Osteocyte (in vitro differentiated cells): ENCODE measurements around the gene OLR1. TPM values are rescaled to one million over a fixed set of nuclear protein-coding genes. Genes with fewer than 3 reads are reported as not detected.

ENCODE experiments used
- DNase-seq: peaks from one replicate; pipeline ENCODE4 v3.0.0; 2021; ENCODE audit warnings: mixed read lengths; ENCODE audit not compliant: unreplicated experiment; ENCODE audit errors: extremely low spot score
- H3K27ac Mint-ChIP-seq: one replicate; pipeline ENCODE4 v1.8.0; 2021; ENCODE audit warnings: mild to moderate bottlenecking, mixed read lengths; ENCODE audit not compliant: unreplicated experiment
- H3K27me3 Mint-ChIP-seq: one replicate; pipeline ENCODE4 v1.8.0; 2021; ENCODE audit warnings: mixed read lengths; ENCODE audit not compliant: unreplicated experiment
- H3K36me3 Mint-ChIP-seq: one replicate; pipeline ENCODE4 v1.8.0; 2021; ENCODE audit warnings: mixed read lengths; ENCODE audit not compliant: unreplicated experiment
- H3K4me1 Mint-ChIP-seq: one replicate; pipeline ENCODE4 v1.8.0; 2021; ENCODE audit warnings: mixed read lengths; ENCODE audit not compliant: unreplicated experiment
- H3K4me3 Mint-ChIP-seq: one replicate; pipeline ENCODE4 v1.8.0; 2021; ENCODE audit warnings: mild to moderate bottlenecking, moderate library complexity, mixed read lengths; ENCODE audit not compliant: unreplicated experiment
- H3K9me3 Mint-ChIP-seq: one replicate; pipeline ENCODE4 v1.8.0; 2021; ENCODE audit warnings: mixed read lengths; ENCODE audit not compliant: unreplicated experiment
- total RNA-seq: library from RNA; stranded (reverse); gene quantifications from 2 replicates; pipeline ENCODE4 v1.2.1, GENCODE V29; 2021
- TF ChIP-seq, protein P1 (sequence below): fragments of 200-600 bp; sonication (generic); IDR thresholded peaks from 2 replicates; pipeline ENCODE4 v1.5.0; 2021; ENCODE audit warnings: antibody characterized with exemption, mild to moderate bottlenecking, moderate library complexity

OLR1 gene
- total RNA-seq, 1 donor from 2014 or later = not detected

DNA sequence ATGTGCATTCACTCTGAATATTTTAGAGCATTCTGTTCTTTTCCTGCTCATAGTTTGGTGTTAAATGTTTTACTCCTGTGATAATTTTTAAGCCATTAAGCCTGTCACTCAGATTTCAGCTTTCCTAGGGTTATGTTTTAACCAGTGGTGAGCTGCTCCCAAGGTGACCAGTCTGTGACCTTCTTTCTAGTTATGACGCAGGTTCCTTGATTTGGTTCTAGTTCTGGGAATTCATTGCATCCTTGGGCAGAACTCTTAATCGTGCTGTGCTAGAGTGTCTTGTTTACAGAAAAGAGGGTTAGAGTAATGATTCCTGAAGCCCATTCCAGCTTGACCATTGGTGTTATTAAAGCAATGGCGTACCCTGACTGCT is 42.9 kb upstream of the OLR1 start:
- TF ChIP-seq, protein P1, sequence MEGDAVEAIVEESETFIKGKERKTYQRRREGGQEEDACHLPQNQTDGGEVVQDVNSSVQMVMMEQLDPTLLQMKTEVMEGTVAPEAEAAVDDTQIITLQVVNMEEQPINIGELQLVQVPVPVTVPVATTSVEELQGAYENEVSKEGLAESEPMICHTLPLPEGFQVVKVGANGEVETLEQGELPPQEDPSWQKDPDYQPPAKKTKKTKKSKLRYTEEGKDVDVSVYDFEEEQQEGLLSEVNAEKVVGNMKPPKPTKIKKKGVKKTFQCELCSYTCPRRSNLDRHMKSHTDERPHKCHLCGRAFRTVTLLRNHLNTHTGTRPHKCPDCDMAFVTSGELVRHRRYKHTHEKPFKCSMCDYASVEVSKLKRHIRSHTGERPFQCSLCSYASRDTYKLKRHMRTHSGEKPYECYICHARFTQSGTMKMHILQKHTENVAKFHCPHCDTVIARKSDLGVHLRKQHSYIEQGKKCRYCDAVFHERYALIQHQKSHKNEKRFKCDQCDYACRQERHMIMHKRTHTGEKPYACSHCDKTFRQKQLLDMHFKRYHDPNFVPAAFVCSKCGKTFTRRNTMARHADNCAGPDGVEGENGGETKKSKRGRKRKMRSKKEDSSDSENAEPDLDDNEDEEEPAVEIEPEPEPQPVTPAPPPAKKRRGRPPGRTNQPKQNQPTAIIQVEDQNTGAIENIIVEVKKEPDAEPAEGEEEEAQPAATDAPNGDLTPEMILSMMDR = no peak
- Mint-ChIP-seq H3K4me3 (peak overlapping the region; percentile 89), H3K4me1 (peaks cover 20% of the 10 kb centered on the region), H3K27ac (peak overlapping the region; percentile 99), H3K9me3 (no peaks in the 10 kb centered on the region), H3K36me3 (peaks cover 6% of the 10 kb centered on the region), H3K27me3 (no peaks in the 10 kb centered on the region)
- no peak for DNase-seq

DNA sequence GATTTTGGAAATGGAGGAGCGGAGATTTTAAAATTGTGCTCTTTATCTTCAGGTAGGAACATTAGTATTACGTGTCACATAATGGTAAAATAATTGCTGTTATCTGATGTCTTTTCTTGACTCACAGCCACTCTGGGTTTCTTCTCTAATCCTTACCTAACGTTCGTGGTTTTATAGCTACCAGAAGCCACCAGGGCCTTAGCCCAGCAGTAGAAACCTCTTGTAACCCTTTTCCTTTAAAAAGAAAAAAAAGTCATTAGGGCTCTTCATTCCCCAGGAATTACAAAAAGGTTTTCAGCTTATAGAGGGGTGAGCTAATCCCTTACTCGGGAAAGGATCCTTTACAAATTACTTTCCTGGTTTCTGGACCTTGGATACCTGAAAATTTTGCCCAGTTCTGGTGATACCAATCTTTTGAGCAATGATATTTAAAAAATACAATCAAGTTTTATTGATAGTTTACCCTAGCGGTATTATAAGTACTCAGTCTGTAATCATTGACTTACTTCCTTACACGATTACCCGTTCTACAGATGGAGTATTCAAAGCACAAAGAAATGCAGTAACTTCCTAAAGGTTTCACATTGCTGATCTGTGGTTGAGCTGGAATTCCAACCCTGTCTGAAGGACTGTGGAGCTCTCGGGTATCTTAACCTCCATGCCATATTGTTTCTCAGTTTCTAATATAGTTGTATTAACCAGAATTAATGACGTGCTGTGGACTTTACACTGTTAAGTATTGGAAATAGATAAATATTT is 42.4 kb upstream of the OLR1 start:
- peaks cover 20% of the 10 kb centered on the region for H3K4me1 Mint-ChIP-seq
- peak overlapping the region; percentile 99 for H3K27ac Mint-ChIP-seq
- peaks cover 6% of the 10 kb centered on the region for H3K36me3 Mint-ChIP-seq
- DNase-seq = no peak
- H3K27me3 Mint-ChIP-seq = no peaks in the 10 kb centered on the region
- peak overlapping the region; percentile 89 for H3K4me3 Mint-ChIP-seq
- TF ChIP-seq, protein P1 = no peak
- no peaks in the 10 kb centered on the region for H3K9me3 Mint-ChIP-seq

DNA sequence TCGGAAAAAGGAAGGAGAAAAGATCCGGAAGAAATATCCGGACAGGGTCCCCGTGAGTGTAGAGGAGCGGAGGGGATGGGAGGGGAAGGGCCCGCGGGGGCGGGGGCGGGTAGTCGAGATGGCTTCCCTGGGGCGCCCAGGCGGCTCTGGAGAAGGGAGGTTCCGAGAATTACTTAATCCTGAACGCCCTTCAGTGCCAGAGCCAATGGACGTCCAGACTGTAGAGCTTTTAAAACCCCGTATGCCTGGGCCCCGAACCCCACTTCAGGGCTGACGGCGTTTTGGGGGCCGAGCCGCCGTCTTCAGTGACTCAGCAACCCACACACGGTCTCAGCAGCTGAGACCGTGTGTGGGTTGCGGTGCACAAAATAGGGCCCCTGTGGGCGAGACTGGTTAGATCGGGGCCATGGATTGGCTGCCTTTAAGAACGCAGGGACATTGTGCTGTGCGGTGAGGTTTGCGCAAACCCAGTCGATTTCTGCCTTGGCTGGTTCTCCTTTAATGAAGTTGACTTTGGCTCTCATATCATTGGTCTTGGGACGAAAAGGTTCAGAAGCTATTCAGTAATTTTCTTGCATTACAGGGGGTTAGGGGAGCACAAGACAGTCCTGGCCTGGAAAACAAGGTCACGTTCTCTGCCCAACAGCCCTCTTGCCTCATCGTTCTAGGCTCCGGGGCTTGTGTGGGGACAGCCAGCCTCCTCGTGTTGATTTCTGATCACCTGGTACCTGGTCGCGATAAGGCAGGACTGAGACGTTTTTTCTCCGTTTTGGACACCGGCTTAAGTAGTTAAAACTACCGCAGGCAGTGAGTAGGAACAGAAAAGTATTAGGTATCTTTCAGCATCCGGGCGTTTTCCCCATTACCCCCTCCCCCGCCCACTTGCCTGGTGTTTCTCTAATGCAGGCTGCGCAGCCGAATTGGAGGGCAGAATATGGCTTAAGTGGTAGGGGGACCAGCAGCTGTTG is 41.5 kb upstream of the OLR1 start:
- H3K27ac Mint-ChIP-seq = peak overlapping the region; percentile 99

DNA sequence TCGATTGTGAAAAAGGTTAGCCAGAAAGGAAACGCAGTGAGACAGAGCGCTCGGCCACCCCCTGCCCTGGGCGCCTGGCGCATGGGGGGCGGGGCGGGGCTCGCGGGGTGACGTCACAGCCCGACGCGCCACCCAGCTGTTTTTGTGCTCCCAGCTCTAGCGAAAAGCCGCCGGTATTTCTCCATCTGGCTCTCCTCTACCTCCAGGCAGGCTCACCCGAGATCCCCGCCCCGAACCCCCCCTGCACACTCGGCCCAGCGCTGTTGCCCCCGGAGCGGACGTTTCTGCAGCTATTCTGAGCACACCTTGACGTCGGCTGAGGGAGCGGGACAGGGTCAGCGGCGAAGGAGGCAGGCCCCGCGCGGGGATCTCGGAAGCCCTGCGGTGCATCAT is 40.8 kb upstream of the OLR1 start, which contains the start of gene GABARAPL1:
GABARAPL1 (plus strand) TSS at position 139 of the 393 bp plus-strand sequence; CDS start at position 392, 253 bp downstream.
- Mint-ChIP-seq H3K27me3 (no peaks in the 10 kb centered on the region), H3K4me1 (peaks cover 20% of the 10 kb centered on the region), H3K9me3 (no peaks in the 10 kb centered on the region), H3K36me3 (peaks cover 3% of the 10 kb centered on the region), H3K4me3 (peak within 1 kb of the TSS; percentile 89), H3K27ac (peak within 1 kb of the TSS; percentile 99)
- TF ChIP-seq, protein P1 = no peak
- peak; percentile 92 for DNase-seq

More for the DNA sequence above, 41.5 kb upstream of the OLR1 start:
- TF ChIP-seq, protein P1 = no peak
- H3K4me1 Mint-ChIP-seq = peaks cover 20% of the 10 kb centered on the region
- H3K27me3 Mint-ChIP-seq = no peaks in the 10 kb centered on the region
- H3K9me3 Mint-ChIP-seq = no peaks in the 10 kb centered on the region
- DNase-seq = peak; percentile 86
- peaks cover 6% of the 10 kb centered on the region for H3K36me3 Mint-ChIP-seq
- H3K4me3 Mint-ChIP-seq = peak overlapping the region; percentile 89
